ENCODE data around the gene DGKB.

Gene DGKB

DNA sequence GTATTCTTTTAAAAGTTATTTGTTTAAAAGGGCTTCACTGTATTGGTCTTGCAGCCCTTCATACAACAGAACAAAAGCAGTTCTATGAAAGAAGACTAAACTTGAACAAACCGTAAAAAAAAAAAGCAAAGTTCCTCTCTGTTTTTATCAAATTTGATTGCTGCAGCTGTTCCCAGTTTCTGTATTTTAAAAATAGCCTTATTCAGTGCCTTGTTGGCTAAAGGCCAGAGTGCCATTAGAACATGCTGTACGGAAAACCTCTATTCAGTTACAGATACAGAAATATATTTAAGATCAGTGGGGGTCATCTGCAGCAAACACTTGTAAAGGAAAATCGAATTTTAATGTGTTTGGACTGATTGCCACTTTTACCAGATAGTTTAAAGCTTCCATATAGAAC is 705.3 kb downstream of the DGKB start:
- no peak overlapping the region for H3K27ac ChIP-seq (ENCODE audit: poor library complexity, severe bottlenecking)
- H3K36me3 ChIP-seq (ENCODE audit: low read depth), result no peaks in the 10 kb centered on the region
- H3K9me3 ChIP-seq (ENCODE audit: severe bottlenecking), result no peaks in the 10 kb centered on the region
- no peak overlapping the region for H3K4me3 ChIP-seq (ENCODE audit: severe bottlenecking)
- TF ChIP-seq, protein P1, sequence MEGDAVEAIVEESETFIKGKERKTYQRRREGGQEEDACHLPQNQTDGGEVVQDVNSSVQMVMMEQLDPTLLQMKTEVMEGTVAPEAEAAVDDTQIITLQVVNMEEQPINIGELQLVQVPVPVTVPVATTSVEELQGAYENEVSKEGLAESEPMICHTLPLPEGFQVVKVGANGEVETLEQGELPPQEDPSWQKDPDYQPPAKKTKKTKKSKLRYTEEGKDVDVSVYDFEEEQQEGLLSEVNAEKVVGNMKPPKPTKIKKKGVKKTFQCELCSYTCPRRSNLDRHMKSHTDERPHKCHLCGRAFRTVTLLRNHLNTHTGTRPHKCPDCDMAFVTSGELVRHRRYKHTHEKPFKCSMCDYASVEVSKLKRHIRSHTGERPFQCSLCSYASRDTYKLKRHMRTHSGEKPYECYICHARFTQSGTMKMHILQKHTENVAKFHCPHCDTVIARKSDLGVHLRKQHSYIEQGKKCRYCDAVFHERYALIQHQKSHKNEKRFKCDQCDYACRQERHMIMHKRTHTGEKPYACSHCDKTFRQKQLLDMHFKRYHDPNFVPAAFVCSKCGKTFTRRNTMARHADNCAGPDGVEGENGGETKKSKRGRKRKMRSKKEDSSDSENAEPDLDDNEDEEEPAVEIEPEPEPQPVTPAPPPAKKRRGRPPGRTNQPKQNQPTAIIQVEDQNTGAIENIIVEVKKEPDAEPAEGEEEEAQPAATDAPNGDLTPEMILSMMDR (IDR thresholded peaks at IDR 0.05; ENCODE audit: poor library complexity, severe bottlenecking), result no peak
- ATAC-seq (ENCODE audit: low read depth), result no peak
- no peaks in the 10 kb centered on the region for H3K27me3 ChIP-seq (ENCODE audit: insufficient read depth, poor library complexity, severe bottlenecking)
- H3K4me1 ChIP-seq (ENCODE audit: insufficient read depth, poor library complexity, severe bottlenecking), result peaks cover 14% of the 10 kb centered on the region
- no peak for DNase-seq (ENCODE audit: low spot score)

DNA sequence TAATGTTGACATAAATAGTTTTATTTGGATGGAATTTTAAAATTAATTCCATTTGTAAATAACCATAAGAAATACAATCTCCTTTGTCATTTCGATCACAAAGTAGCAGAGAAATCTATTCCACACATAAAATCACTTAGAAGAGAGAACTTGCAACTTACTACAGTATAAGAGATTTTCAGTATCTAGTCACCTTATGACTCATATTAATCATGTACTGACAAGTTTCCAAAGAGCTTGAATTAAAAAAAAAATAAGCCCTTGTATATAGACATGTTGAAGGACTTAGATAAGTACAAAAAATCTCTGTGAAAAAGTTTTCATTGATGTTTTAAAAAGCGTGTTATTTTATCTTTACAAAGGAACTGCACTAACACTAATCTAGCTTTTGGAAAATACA is 706.0 kb downstream of the DGKB start:
- Histone ChIP-seq H3K4me1 (ENCODE audit: insufficient read depth, poor library complexity, severe bottlenecking) (peaks cover 14% of the 10 kb centered on the region), H3K36me3 (ENCODE audit: low read depth) (no peaks in the 10 kb centered on the region), H3K27ac (ENCODE audit: poor library complexity, severe bottlenecking) (peak overlapping the region; percentile 10), H3K9me3 (ENCODE audit: severe bottlenecking) (no peaks in the 10 kb centered on the region), H3K4me3 (ENCODE audit: severe bottlenecking) (no peak overlapping the region), H3K27me3 (ENCODE audit: insufficient read depth, poor library complexity, severe bottlenecking) (no peaks in the 10 kb centered on the region)
- DNase-seq (ENCODE audit: low spot score), result no peak
- peak; percentile 82 for ATAC-seq (ENCODE audit: low read depth)
- TF ChIP-seq, protein P1 (IDR thresholded peaks at IDR 0.05; ENCODE audit: poor library complexity, severe bottlenecking), result no peak

DNA sequence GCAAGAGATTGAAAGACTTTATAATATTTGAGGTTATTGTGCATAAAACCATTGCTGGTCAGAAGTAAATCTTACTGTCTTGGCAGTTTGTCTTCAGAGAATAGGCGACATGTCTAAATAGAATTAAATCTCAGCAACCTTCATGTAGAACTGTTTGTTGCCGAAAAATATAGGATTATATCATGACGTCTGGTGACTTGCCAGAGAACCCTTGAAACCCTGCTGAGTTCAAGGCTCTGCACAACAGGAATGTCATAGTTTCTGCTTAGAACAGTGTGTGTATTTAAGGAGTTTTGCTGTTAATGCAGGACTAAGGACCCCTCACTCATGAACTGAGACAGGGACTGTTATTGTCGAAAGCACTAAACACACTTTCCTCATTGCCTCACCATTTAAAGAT is 706.7 kb downstream of the DGKB start:
- peak; percentile 40; the same call in 2 of the 3 replicates for ATAC-seq (ENCODE audit: low read depth)
- TF ChIP-seq, protein P1 (IDR thresholded peaks at IDR 0.05; ENCODE audit: poor library complexity, severe bottlenecking), result no peak
- no peak for DNase-seq (ENCODE audit: low spot score)
- peak overlapping the region; percentile 10 for H3K27ac ChIP-seq (ENCODE audit: poor library complexity, severe bottlenecking)
- H3K4me3 ChIP-seq (ENCODE audit: severe bottlenecking), result no peak overlapping the region
- H3K9me3 ChIP-seq (ENCODE audit: severe bottlenecking), result no peaks in the 10 kb centered on the region
- no peaks in the 10 kb centered on the region for H3K27me3 ChIP-seq (ENCODE audit: insufficient read depth, poor library complexity, severe bottlenecking)
- H3K4me1 ChIP-seq (ENCODE audit: insufficient read depth, poor library complexity, severe bottlenecking), result peaks cover 14% of the 10 kb centered on the region
- H3K36me3 ChIP-seq (ENCODE audit: low read depth), result no peaks in the 10 kb centered on the region

DNA sequence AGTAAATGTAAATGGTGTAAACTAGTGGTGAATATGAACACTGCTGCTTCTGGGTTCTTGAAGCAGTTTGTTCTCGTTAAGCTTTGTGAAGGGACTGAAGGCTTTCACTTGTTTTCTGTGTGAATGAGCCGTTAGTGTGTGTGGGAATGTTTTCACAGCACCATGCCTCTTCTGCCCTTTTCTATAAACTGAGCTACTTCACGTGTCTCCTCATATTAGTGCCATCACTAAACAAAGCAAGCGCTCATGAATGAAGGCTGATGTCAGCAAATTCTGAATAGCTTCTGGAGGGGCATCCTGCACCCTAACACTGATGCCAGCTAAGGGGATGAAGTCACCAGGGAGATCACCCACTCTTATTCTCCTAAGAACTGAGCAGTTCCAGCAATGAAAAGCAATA is 707.5 kb downstream of the DGKB start:
- H3K27ac ChIP-seq (ENCODE audit: poor library complexity, severe bottlenecking), result no peak overlapping the region
- H3K4me3 ChIP-seq (ENCODE audit: severe bottlenecking), result no peak overlapping the region
- DNase-seq (ENCODE audit: low spot score) (no peak), ATAC-seq (ENCODE audit: low read depth) (no peak)
- H3K36me3 ChIP-seq (ENCODE audit: low read depth), result no peaks in the 10 kb centered on the region
- peaks cover 14% of the 10 kb centered on the region for H3K4me1 ChIP-seq (ENCODE audit: insufficient read depth, poor library complexity, severe bottlenecking)
- no peaks in the 10 kb centered on the region for H3K27me3 ChIP-seq (ENCODE audit: insufficient read depth, poor library complexity, severe bottlenecking)
- no peaks in the 10 kb centered on the region for H3K9me3 ChIP-seq (ENCODE audit: severe bottlenecking)
- TF ChIP-seq, protein P1 (IDR thresholded peaks at IDR 0.05; ENCODE audit: poor library complexity, severe bottlenecking), result no peak

DNA sequence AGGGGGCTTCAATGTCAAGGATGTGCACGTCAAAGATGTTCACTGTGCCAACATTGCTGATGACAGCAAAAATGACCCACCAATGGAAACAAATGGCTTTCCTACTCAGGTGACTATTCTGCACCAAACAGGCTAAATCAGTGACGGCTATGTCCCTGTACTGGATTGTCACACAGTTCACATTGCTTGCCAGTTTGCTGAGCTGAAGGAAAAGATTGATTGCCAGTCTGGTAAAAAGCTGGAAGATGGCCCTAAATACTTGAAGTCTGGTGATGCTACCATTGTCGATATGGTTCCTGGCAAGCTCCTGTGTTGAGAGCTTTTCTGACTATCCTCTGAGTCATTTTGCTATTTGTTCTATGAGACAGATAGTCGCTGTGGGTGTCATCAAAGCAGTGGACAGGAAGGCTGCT is 710.9 kb downstream of the DGKB start:
- TF ChIP-seq, protein P1 (IDR thresholded peaks at IDR 0.05; ENCODE audit: poor library complexity, severe bottlenecking), result no peak
- no peak overlapping the region for H3K27ac ChIP-seq (ENCODE audit: poor library complexity, severe bottlenecking)
- ATAC-seq (ENCODE audit: low read depth) (peak; percentile 61; the same call in 2 of the 3 replicates), DNase-seq (ENCODE audit: low spot score) (no peak)
- no peaks in the 10 kb centered on the region for H3K9me3 ChIP-seq (ENCODE audit: severe bottlenecking)
- no peaks in the 10 kb centered on the region for H3K36me3 ChIP-seq (ENCODE audit: low read depth)
- no peaks in the 10 kb centered on the region for H3K27me3 ChIP-seq (ENCODE audit: insufficient read depth, poor library complexity, severe bottlenecking)
- peaks cover 8% of the 10 kb centered on the region for H3K4me1 ChIP-seq (ENCODE audit: insufficient read depth, poor library complexity, severe bottlenecking)
- H3K4me3 ChIP-seq (ENCODE audit: severe bottlenecking), result no peak overlapping the region

Measured in RWPE2 (cell line).